Ammon's horn (tissue), 1 donor: ENCODE results near the gene COA4.
"Not testable (repeated sequence)": the region's sequence is repeated elsewhere in the genome, so short reads cannot be mapped to it uniquely, and the experiment has no call there.

ENCODE experiments used
- DNase-seq: peaks from one replicate; pipeline ENCODE4 v3.0.0-alpha.2; 2016; ENCODE audit warnings: low spot score

The COA4 gene

GRCh38 chr11:73876424-73877310 lies at the start of gene COA4, which contains the start of gene PAAF1:
Gene COA4, minus strand, starts transcription at chr11:73876846. Its CDS starts 3,468 bp downstream, at chr11:73873378.
Gene PAAF1, plus strand, starts transcription at chr11:73876999. Its CDS starts 23 bp downstream, at chr11:73877022.
- DNase-seq: peak; percentile 99

- no peak for DNase-seq
Observed at GRCh38 chr11:73921180-73921579, 44.5 kb upstream of the COA4 start.

GRCh38 chr11:73916435-73916834 lies 39.8 kb upstream of the COA4 start:
- DNase-seq: no peak

GRCh38 chr11:73914284-73914683 lies 37.6 kb upstream of the COA4 start:
- no peak for DNase-seq

- no peak for DNase-seq
Observed at GRCh38 chr11:73913472-73913871, 36.8 kb upstream of the COA4 start.

GRCh38 chr11:73912026-73912425 lies 35.4 kb upstream of the COA4 start:
- no peak for DNase-seq

GRCh38 chr11:73907191-73907590 lies 30.5 kb upstream of the COA4 start:
- no peak for DNase-seq

- no peak for DNase-seq
Observed at GRCh38 chr11:73902303-73902702, 25.7 kb upstream of the COA4 start.

GRCh38 chr11:73894725-73895335 lies 18.2 kb upstream of the COA4 start:
- no peak for DNase-seq

- no peak for DNase-seq
Observed at GRCh38 chr11:73893041-73893440, 16.4 kb upstream of the COA4 start.

- no peak for DNase-seq
Observed at GRCh38 chr11:73889536-73889935, 12.9 kb upstream of the COA4 start.

GRCh38 chr11:73889019-73889418 lies 12.4 kb upstream of the COA4 start:
- DNase-seq: peak; percentile 26

GRCh38 chr11:73888244-73888643 lies 11.6 kb upstream of the COA4 start:
- no peak for DNase-seq

GRCh38 chr11:73883856-73884255 lies 7.2 kb upstream of the COA4 start:
- no peak for DNase-seq

- not testable (repeated sequence) for DNase-seq
Observed at GRCh38 chr11:73880449-73880848, 3.8 kb upstream of the COA4 start.

- no peak for DNase-seq
Observed at GRCh38 chr11:73878771-73879170, 2.1 kb upstream of the COA4 start.

- no peak for DNase-seq
Observed at GRCh38 chr11:73875840-73876239, 806 bp downstream of the COA4 start.

- no peak for DNase-seq
Observed at GRCh38 chr11:73875380-73875779, 1.3 kb downstream of the COA4 start.

- DNase-seq: no peak
Observed at GRCh38 chr11:73872749-73873357, 3.8 kb downstream of the COA4 start.

GRCh38 chr11:73870261-73870660 lies 6.4 kb downstream of the COA4 start:
- DNase-seq: no peak

- no peak for DNase-seq
Observed at GRCh38 chr11:73869332-73869949, 7.2 kb downstream of the COA4 start.

- no peak for DNase-seq
Observed at GRCh38 chr11:73866586-73866996, 10.1 kb downstream of the COA4 start.
